Stimulated activated CD4-positive, alpha-beta T cell treated with anti-CD3 and anti-CD28 coated beads, Interleukin-1b, Interleukin-23, amount 100 ng/mL, for 24 hours (primary cell): ENCODE measurements around the gene PRR14L.
"Not testable (repeated sequence)": the region's sequence is repeated elsewhere in the genome, so short reads cannot be mapped to it uniquely, and the experiment has no call there.

Experiments used
- DNase-seq, 4 experiments: peaks; one replicate each; pipeline ENCODE4 v3.0.0-alpha.2; 2020; ENCODE audit warnings: low read depth in 4 of 4, low spot score in 1 of 4

The PRR14L gene

GRCh38 chr22:31742115-31742514, 7.8 kb downstream of the PRR14L start:
- DNase-seq: no peak

GRCh38 chr22:31740314-31740713, 9.6 kb downstream of the PRR14L start:
- DNase-seq: not testable (repeated sequence)

GRCh38 chr22:31739795-31740201, 10.1 kb downstream of the PRR14L start:
- DNase-seq: no peak

GRCh38 chr22:31738566-31738965, 11.4 kb downstream of the PRR14L start:
- no peak for DNase-seq

- DNase-seq: no peak
These were observed 12.0 kb downstream of the PRR14L start for GRCh38 chr22:31737932-31738331.

GRCh38 chr22:31736458-31736857, 13.5 kb downstream of the PRR14L start:
- DNase-seq: no peak

GRCh38 chr22:31734512-31734911, 15.4 kb downstream of the PRR14L start:
- no peak for DNase-seq

GRCh38 chr22:31733580-31734079, 16.3 kb downstream of the PRR14L start:
- no peak for DNase-seq

- DNase-seq: no peak
These were observed 17.7 kb downstream of the PRR14L start for GRCh38 chr22:31732089-31732829.

GRCh38 chr22:31730344-31730711, 19.6 kb downstream of the PRR14L start:
- DNase-seq: no peak

- no peak for DNase-seq
These were observed 21.1 kb downstream of the PRR14L start for GRCh38 chr22:31728857-31729256.

GRCh38 chr22:31726692-31727091, 23.2 kb downstream of the PRR14L start:
- no peak for DNase-seq

- DNase-seq: no peak
These were observed 26.2 kb downstream of the PRR14L start for GRCh38 chr22:31723723-31724122.

GRCh38 chr22:31719850-31720471, 30.0 kb downstream of the PRR14L start:
- DNase-seq: no peak

- no peak for DNase-seq
These were observed 34.7 kb downstream of the PRR14L start for GRCh38 chr22:31715147-31715778.

GRCh38 chr22:31711226-31711625, 38.7 kb downstream of the PRR14L start:
- not testable (repeated sequence) for DNase-seq

- no peak for DNase-seq
These were observed 42.4 kb downstream of the PRR14L start for GRCh38 chr22:31707519-31707918.

- no peak for DNase-seq
These were observed 54.5 kb downstream of the PRR14L start for GRCh38 chr22:31695423-31695822.

GRCh38 chr22:31694046-31694445, 55.9 kb downstream of the PRR14L start:
- DNase-seq: not testable (repeated sequence)

GRCh38 chr22:31692186-31692886, 57.6 kb downstream of the PRR14L start:
- DNase-seq: no peak

- no peak for DNase-seq
These were observed 58.5 kb downstream of the PRR14L start for GRCh38 chr22:31691408-31691807.
